SU-DHL-6 (cell line): ENCODE results near the gene NFE2L1.
A peak's percentile ranks its signal among the peaks of the same experiment; 100 is the strongest.

ENCODE experiments used
- H2AFZ ChIP-seq: fragments of 200-600 bp; sonication (generic); 2 replicates; pipeline ENCODE4 v1.6.1; 2014; ENCODE audit warnings: low read depth, mild to moderate bottlenecking, moderate library complexity, mixed read lengths, antibody characterized with exemption, low read length; ENCODE audit not compliant: severe bottlenecking
- H3F3A ChIP-seq: fragments of 200-600 bp; shearing (Covaris generic); 2 replicates; pipeline ENCODE4 v1.6.0; 2016; ENCODE audit warnings: antibody characterized with exemption, mild to moderate bottlenecking; ENCODE audit not compliant: insufficient read depth
- H3K27ac ChIP-seq: fragments of 200-600 bp; sonication (generic); 2 replicates; pipeline ENCODE4 v1.5.1; 2016; ENCODE audit warnings: low read depth, mild to moderate bottlenecking, low read length, moderate library complexity, mixed read lengths
- H3K27me3 ChIP-seq: fragments of 200-600 bp; sonication (generic), shearing (Covaris generic); 2 replicates; pipeline ENCODE4 v1.6.0; 2014; ENCODE audit warnings: mild to moderate bottlenecking, low read length
- H3K36me3 ChIP-seq: fragments of 200-600 bp; sonication (generic); 2 replicates; pipeline ENCODE4 v1.6.1; 2014; ENCODE audit warnings: mild to moderate bottlenecking, low read length, mixed read lengths
- H3K4me2 ChIP-seq: fragments of 300-600, 200-600 bp; shearing (Covaris generic), sonication (generic); 2 replicates; pipeline ENCODE4 v1.6.0; 2014; ENCODE audit warnings: low read length, low read depth, mild to moderate bottlenecking; ENCODE audit not compliant: poor library complexity, severe bottlenecking
- H3K4me3 ChIP-seq: fragments of 200-600 bp; sonication (generic); 2 replicates; pipeline ENCODE4 v1.5.1; 2014; ENCODE audit warnings: antibody characterized with exemption, low read length, mild to moderate bottlenecking, mixed read lengths; ENCODE audit not compliant: insufficient read depth, poor library complexity, severe bottlenecking
- H3K79me2 ChIP-seq: fragments of 200-600 bp; sonication (generic); 2 replicates; pipeline ENCODE4 v1.6.1; 2014; ENCODE audit warnings: mild to moderate bottlenecking, low read length, moderate library complexity; ENCODE audit not compliant: insufficient read depth
- H3K9ac ChIP-seq: fragments of 200-600 bp; sonication (generic); 2 replicates; pipeline ENCODE4 v1.7.0; 2014; ENCODE audit warnings: mild to moderate bottlenecking, low read length
- H3K9me2 ChIP-seq: fragments of 200-600 bp; sonication (generic); replicated peaks from 2 replicates; pipeline ENCODE4 v1.6.1; 2014; ENCODE audit warnings: low read length; ENCODE audit not compliant: insufficient read depth
- H3K9me3 ChIP-seq: fragments of 200-600 bp; sonication (generic); 2 replicates; pipeline ENCODE4 v1.6.1; 2014; ENCODE audit warnings: low read length, mixed read lengths; ENCODE audit not compliant: insufficient read depth
- H4K20me1 ChIP-seq: fragments of 200-600 bp; sonication (generic); 2 replicates; pipeline ENCODE4 v1.6.1; 2014; ENCODE audit warnings: low read depth, mild to moderate bottlenecking, antibody characterized with exemption, low read length, moderate library complexity, mixed read lengths
- CTCF ChIP-seq: fragments of 200-600 bp; sonication (generic); IDR thresholded peaks from one replicate; pipeline ENCODE4 v1.5.1; 2017; ENCODE audit warnings: antibody characterized with exemption, mild to moderate bottlenecking, low read length, moderate library complexity; ENCODE audit not compliant: insufficient read depth, poor library complexity, severe bottlenecking
- EZH2phosphoT487 ChIP-seq: fragments of 200-600 bp; sonication (generic), shearing (Covaris generic); conservative IDR thresholded peaks from 2 replicates; pipeline ENCODE4 v1.6.1; 2018; ENCODE audit warnings: mild to moderate bottlenecking, antibody characterized with exemption, low read length, moderate library complexity, mixed read lengths

Gene NFE2L1

GRCh38 chr17:48021934-48022333, 26.2 kb upstream of the NFE2L1 start:
- no peaks in the 10 kb centered on the region for H3K9me2 ChIP-seq

GRCh38 chr17:48022901-48023300, 25.3 kb upstream of the NFE2L1 start:
- Histone ChIP-seq H3K4me3 (no peak overlapping the region), H3K36me3 (no peaks in the 10 kb centered on the region), H3K27ac (no peak overlapping the region), H4K20me1 (no peaks in the 10 kb centered on the region), H3F3A (no peaks in the 10 kb centered on the region), H3K9me2 (no peaks in the 10 kb centered on the region), H3K79me2 (no peaks in the 10 kb centered on the region), H3K4me2 (peak overlapping the region; percentile 66), H3K9me3 (no peaks in the 10 kb centered on the region), H2AFZ (no peak overlapping the region), H3K9ac (0 out of 2 replicates have a peak overlapping the region, but pooled peaks have one; percentile 44), H3K27me3 (no peaks in the 10 kb centered on the region)
- no peak for TF ChIP-seq EZH2phosphoT487
- TF ChIP-seq CTCF = no peak

More at GRCh38 chr17:48021934-48022333, 26.2 kb upstream of the NFE2L1 start:
- H3K79me2 ChIP-seq = no peaks in the 10 kb centered on the region
- H3K4me2 ChIP-seq = no peak overlapping the region
- H3K27ac ChIP-seq = no peak overlapping the region
- no peaks in the 10 kb centered on the region for H3K9me3 ChIP-seq
- H3K9ac ChIP-seq = no peak overlapping the region
- no peak for TF ChIP-seq EZH2phosphoT487
- no peak for TF ChIP-seq CTCF
- no peak overlapping the region for H3K4me3 ChIP-seq
- H3K27me3 ChIP-seq = no peaks in the 10 kb centered on the region
- no peaks in the 10 kb centered on the region for H3K36me3 ChIP-seq
- H3F3A ChIP-seq = no peaks in the 10 kb centered on the region
- H2AFZ ChIP-seq = no peak overlapping the region
- no peaks in the 10 kb centered on the region for H4K20me1 ChIP-seq

- TF ChIP-seq EZH2phosphoT487 = no peak
- TF ChIP-seq CTCF = peak; percentile 22
- no peaks in the 10 kb centered on the region for H3K36me3 ChIP-seq
- H3K9ac ChIP-seq = peak overlapping the region; percentile 44
- peak overlapping the region; percentile 46 for H2AFZ ChIP-seq
- no peaks in the 10 kb centered on the region for H3K27me3 ChIP-seq
- no peaks in the 10 kb centered on the region for H3K9me2 ChIP-seq
- peak overlapping the region; percentile 66 for H3K4me2 ChIP-seq
- H3K27ac ChIP-seq = no peak overlapping the region
- H3F3A ChIP-seq = no peaks in the 10 kb centered on the region
- no peaks in the 10 kb centered on the region for H3K9me3 ChIP-seq
- H3K4me3 ChIP-seq = peak overlapping the region; percentile 52
- H4K20me1 ChIP-seq = no peaks in the 10 kb centered on the region
- no peaks in the 10 kb centered on the region for H3K79me2 ChIP-seq
These were observed 24.6 kb upstream of the NFE2L1 start for GRCh38 chr17:48023400-48024148.
